HCT116 (cell line): ENCODE data around the gene SPATA3. TPM values are rescaled to one million over a fixed set of nuclear protein-coding genes. Genes with fewer than 3 reads are reported as not detected.

Source experiments
- ATAC-seq: fragments of 200-7000 bp; cut with Tn5 transposase; 2 replicates; pipeline ENCODE4 v1.9.1; 2020; ENCODE audit warnings: mild to moderate bottlenecking, moderate library complexity
- BruUV-seq: library from RNA; stranded (reverse); fragments of 400-500 nt; replicated peaks from 2 replicates; lab custom pipeline; 2021; lab: Mats Ljungman, UMichigan
- CTCF ChIA-PET: fragments of 300-600 bp; sonication (Branson Sonifier 250); formaldehyde crosslinking; loops from one replicate; lab custom pipeline; 2021; ENCODE audit warnings: antibody characterized with exemption; lab: Charles Lee
- POLR2A ChIA-PET: fragments of 300-600, 350-600 bp; sonication (Branson Sonifier 250); formaldehyde crosslinking; loops from one replicate; lab custom pipeline; 2021; ENCODE audit warnings: antibody characterized with exemption; lab: Charles Lee
- RAD21 ChIA-PET, 2 experiments: fragments of 300-600 bp; sonication (Branson Sonifier 250); formaldehyde crosslinking; loops; one replicate each; lab custom pipeline; 2023; ENCODE audit warnings: low total read pairs in 2 of 2; ENCODE audit not compliant: uncharacterized antibody in 2 of 2, unreplicated experiment in 2 of 2, low non-redundant PET in 1 of 2; lab: Charles Lee
- DNase-seq: peaks from one replicate; pipeline ENCODE4 v3.0.0-alpha.2; 2010; ENCODE audit warnings: low read depth, low spot score
- H2AFZ ChIP-seq: fragments of 200-600 bp; shearing (Covaris generic), sonication (generic); 2 replicates; pipeline ENCODE4 v1.6.1; 2017; ENCODE audit warnings: low read depth, mixed run types, mixed read lengths, antibody characterized with exemption, low read length; ENCODE audit not compliant: poor library complexity, severe bottlenecking
- H3K27ac ChIP-seq: 2 replicates; pipeline ENCODE4 v1.5.1; 2012; ENCODE audit warnings: low read depth, low read length
- H3K27me3 ChIP-seq: fragments of 200-600 bp; sonication (generic); 2 replicates; pipeline ENCODE4 v1.6.1; 2016; ENCODE audit warnings: mixed run types, low read length, mixed read lengths; ENCODE audit not compliant: insufficient read depth
- H3K36me3 ChIP-seq, 2 experiments: fragments of 200-500 bp in 1 of 2; fragments of 200-600 bp in 1 of 2; sonication (Bioruptor generic) in 1 of 2; sonication (generic) in 1 of 2; 2 replicates each; pipeline versions ENCODE4 v1.5.1 to v1.6.1; 2014 to 2016; ENCODE audit warnings: low read length in 2 of 2, inconsistent platforms in 1 of 2, mixed read lengths in 1 of 2, mixed run types in 1 of 2; ENCODE audit not compliant: insufficient read depth in 2 of 2, control insufficient read depth in 1 of 2
- H3K4me1 ChIP-seq, 2 experiments: fragments of 200-600 bp in 1 of 2; sonication (generic) in 1 of 2; 2 replicates each; pipeline versions ENCODE4 v1.5.1 to v1.6.1; 2012 to 2017; ENCODE audit warnings: low read length in 2 of 2, inconsistent platforms in 1 of 2, mild to moderate bottlenecking in 1 of 2, mixed read lengths in 1 of 2, mixed run types in 1 of 2, moderate library complexity in 1 of 2; ENCODE audit not compliant: insufficient read depth in 2 of 2, control insufficient read depth in 1 of 2
- H3K4me2 ChIP-seq: fragments of 200-600 bp; sonication (generic); 2 replicates; pipeline ENCODE4 v1.6.1; 2017; ENCODE audit warnings: mixed run types, low read length, mixed read lengths
- H3K4me3 ChIP-seq, 2 experiments: fragments of 200-600 bp in 1 of 2; sonication (generic) in 1 of 2; replicated peaks in 1 of 2; 2 replicates each; pipeline ENCODE4 v1.5.1; 2011 to 2016; ENCODE audit warnings: low read length in 2 of 2, control low read depth in 1 of 2, low read depth in 1 of 2, mild to moderate bottlenecking in 1 of 2, mixed read lengths in 1 of 2, mixed run types in 1 of 2
- H3K79me2 ChIP-seq: fragments of 200-600 bp; sonication (generic); 2 replicates; pipeline ENCODE4 v1.6.1; 2017; ENCODE audit warnings: mild to moderate bottlenecking, mixed run types, low read length, moderate library complexity, mixed read lengths; ENCODE audit not compliant: insufficient read depth
- H3K9ac ChIP-seq: fragments of 200-600 bp; sonication (generic); 2 replicates; pipeline ENCODE4 v1.6.1; 2016; ENCODE audit warnings: low read length, mixed read lengths
- H3K9me2 ChIP-seq: fragments of 200-600 bp; sonication (generic), shearing (Covaris generic); 2 replicates; pipeline ENCODE4 v1.6.1; 2017; ENCODE audit warnings: mixed run types, mild to moderate bottlenecking, moderate library complexity; ENCODE audit not compliant: insufficient read depth
- H3K9me3 ChIP-seq, 2 experiments: fragments of 200-500 bp in 1 of 2; fragments of 200-600 bp in 1 of 2; sonication (Bioruptor generic) in 1 of 2; sonication (generic) in 1 of 2; 2 replicates each; pipeline ENCODE4 v1.6.1; 2014 to 2017; ENCODE audit warnings: low read length in 2 of 2, mixed read lengths in 2 of 2, inconsistent platforms in 1 of 2, low read depth in 1 of 2, mild to moderate bottlenecking in 1 of 2, mixed run types in 1 of 2, moderate library complexity in 1 of 2; ENCODE audit not compliant: control insufficient read depth in 1 of 2, insufficient read depth in 1 of 2
- H4K20me1 ChIP-seq: fragments of 200-600 bp; sonication (generic), shearing (Covaris generic); 2 replicates; pipeline ENCODE4 v1.6.1; 2017; ENCODE audit warnings: mixed run types, mild to moderate bottlenecking, moderate library complexity; ENCODE audit not compliant: insufficient read depth
- CBX3 ChIP-seq: IDR thresholded peaks from 2 replicates; pipeline ENCODE4 v1.6.1; 2012; ENCODE audit warnings: low read depth
- EZH2 ChIP-seq: fragments of 200-600 bp; sonication (generic); IDR thresholded peaks from 2 replicates; pipeline ENCODE4 v1.6.1; 2017; ENCODE audit warnings: antibody characterized with exemption, mixed run types
- EZH2phosphoT487 ChIP-seq: fragments of 200-600 bp; IDR thresholded peaks from 2 replicates; pipeline ENCODE4 v1.6.1; 2018; ENCODE audit warnings: antibody characterized with exemption, borderline replicate concordance
- POLR2AphosphoS5 ChIP-seq: IDR thresholded peaks from 2 replicates; pipeline ENCODE4 v1.6.1; 2011; ENCODE audit warnings: mild to moderate bottlenecking, low read depth, low read length, moderate library complexity
- ZFX ChIP-seq: fragments of 450-650 bp; IDR thresholded peaks from 2 replicates; pipeline ENCODE4 v1.6.1; 2017
- intact Hi-C: fragments of 100-400 bp; cut with micrococcal nuclease; formaldehyde crosslinking; loops from 2 replicates; pipeline ENCODE4 v1.10.0; 2022
- total RNA-seq: library from RNA; stranded (reverse); gene quantifications from one replicate; pipeline ENCODE4 v1.2.1, GENCODE V29; 2021; ENCODE audit not compliant: unreplicated experiment
- TF ChIP-seq, protein P1 (sequence below): IDR thresholded peaks from 2 replicates; pipeline ENCODE4 v1.6.1; 2012
- TF ChIP-seq, protein P2 (sequence below): IDR thresholded peaks from 2 replicates; pipeline ENCODE4 v1.6.1; 2012

SPATA3 gene
- total RNA-seq, 1 experiment from 2014 or later, result not detected

GRCh38 chr2:231049286-231050017 is 53.5 kb downstream of the SPATA3 start:
- Histone ChIP-seq H3K36me3 (no peaks in the 10 kb centered on the region), H3K9ac (no peak overlapping the region), H3K9me2 (no peaks in the 10 kb centered on the region), H3K4me2 (no peak overlapping the region), H3K27me3 (no peaks in the 10 kb centered on the region), H3K4me3 (no peak overlapping the region), H3K79me2 (no peaks in the 10 kb centered on the region), H3K4me1 (peaks cover 4 to 16% of the 10 kb centered on the region in 2 experiments; a peak in 3 of 4 replicates), H4K20me1 (no peaks in the 10 kb centered on the region), H3K27ac (no peak overlapping the region), H2AFZ (no peak overlapping the region), H3K9me3 (no peaks in the 10 kb centered on the region)
- TF ChIP-seq, protein P1, sequence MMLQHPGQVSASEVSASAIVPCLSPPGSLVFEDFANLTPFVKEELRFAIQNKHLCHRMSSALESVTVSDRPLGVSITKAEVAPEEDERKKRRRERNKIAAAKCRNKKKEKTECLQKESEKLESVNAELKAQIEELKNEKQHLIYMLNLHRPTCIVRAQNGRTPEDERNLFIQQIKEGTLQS, result no peak
- TF ChIP-seq ZFX, result no peak
- TF ChIP-seq POLR2AphosphoS5, result no peak
- TF ChIP-seq, protein P2, sequence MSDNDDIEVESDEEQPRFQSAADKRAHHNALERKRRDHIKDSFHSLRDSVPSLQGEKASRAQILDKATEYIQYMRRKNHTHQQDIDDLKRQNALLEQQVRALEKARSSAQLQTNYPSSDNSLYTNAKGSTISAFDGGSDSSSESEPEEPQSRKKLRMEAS, result no peak
- no peak for TF ChIP-seq CBX3
- no peak for TF ChIP-seq EZH2
- no peak for TF ChIP-seq EZH2phosphoT487
- RAD21 ChIA-PET, result no interaction called here
- no peak for ATAC-seq
- POLR2A ChIA-PET, result no interaction called here
- DNase-seq, result no peak
- no TSS peak for BruUV-seq
- CTCF ChIA-PET, result no interaction called here
- intact Hi-C loops, result no loop called here
